HG03571 (cell line): ENCODE data around the gene PGM3.

Experiments used
- ATAC-seq: cut with Tn5 transposase; IDR thresholded peaks from one replicate; pipeline ENCODE4 v1.9.1; 2021; ENCODE audit not compliant: unreplicated experiment

PGM3 gene

GRCh38 chr6:83124553-83124952 lies 68.5 kb downstream of the PGM3 start:
- no peak for ATAC-seq

DNA sequence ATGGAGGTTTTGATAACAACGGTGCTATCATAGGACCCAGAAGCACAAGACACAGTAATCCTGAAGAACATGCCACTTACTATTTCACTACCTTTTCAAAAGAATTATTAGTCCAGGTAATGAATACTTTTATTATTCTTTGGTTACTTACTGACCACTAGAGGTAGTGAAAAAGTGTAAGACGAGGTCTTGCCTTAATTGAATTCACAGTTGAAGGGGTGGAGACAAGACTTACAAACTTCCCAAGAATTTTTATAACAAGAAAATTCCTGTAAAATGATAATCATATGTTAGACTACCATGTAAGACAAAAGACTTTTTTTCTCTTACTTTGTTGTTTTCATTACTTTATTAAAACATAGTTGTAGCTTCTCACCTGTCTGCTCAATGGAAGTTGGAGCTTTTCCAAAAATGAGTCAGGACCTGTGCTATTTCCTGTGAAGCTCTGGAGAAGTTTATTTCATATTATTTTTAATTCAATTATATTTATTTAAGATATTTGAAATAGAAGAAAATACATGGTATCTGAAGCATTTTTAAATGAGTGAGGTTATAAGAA lies 73.2 kb downstream of the PGM3 start:
- no peak for ATAC-seq

DNA sequence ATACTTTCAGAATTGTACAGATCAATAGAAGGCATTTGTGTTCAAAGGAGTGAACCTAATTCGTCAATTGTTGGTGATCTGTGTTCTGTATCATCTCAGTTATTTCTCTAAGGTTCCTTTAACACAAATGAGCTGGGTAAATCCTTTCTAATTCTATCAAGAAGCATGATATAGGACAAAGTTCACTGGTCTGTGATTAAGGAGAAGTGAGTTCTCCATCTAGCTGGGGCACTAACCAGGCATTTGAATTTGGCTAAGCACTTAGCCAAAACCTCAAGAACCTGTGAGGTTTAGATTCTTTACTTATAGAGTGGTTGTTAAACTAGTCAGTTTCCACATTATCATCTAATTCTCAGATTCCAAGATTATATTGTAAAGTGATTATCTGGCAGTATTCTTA lies 75.3 kb downstream of the PGM3 start:
- ATAC-seq = no peak
